Smooth muscle cell (in vitro differentiated cells): ENCODE data around the gene ENO4. TPM values are rescaled to one million over a fixed set of nuclear protein-coding genes. Genes with fewer than 3 reads are reported as not detected.

ENCODE experiments used
- DNase-seq: peaks from one replicate; lab custom pipeline; 2025; ENCODE audit not compliant: unreplicated experiment; lab: John Stamatoyannopoulos, UW
- H2AFZ ChIP-seq: fragments of 200-600 bp; sonication (generic); 2 replicates; pipeline ENCODE4 v1.6.0; 2016; ENCODE audit warnings: antibody characterized with exemption, low read depth, mild to moderate bottlenecking
- H3F3A ChIP-seq: fragments of 200-600 bp; sonication (generic); 2 replicates; pipeline ENCODE4 v1.6.0; 2017; ENCODE audit warnings: antibody characterized with exemption, low read depth
- H3K27ac ChIP-seq: fragments of 200-600 bp; sonication (generic); 2 replicates; pipeline ENCODE4 v1.5.1; 2016; ENCODE audit warnings: low read depth, mild to moderate bottlenecking
- H3K27me3 ChIP-seq: fragments of 200-600 bp; sonication (generic); 2 replicates; pipeline ENCODE4 v1.6.1; 2016; ENCODE audit warnings: low read depth, mild to moderate bottlenecking
- H3K36me3 ChIP-seq: fragments of 200-600 bp; sonication (generic); 2 replicates; pipeline ENCODE4 v1.5.1; 2016; ENCODE audit warnings: low read depth
- H3K4me1 ChIP-seq: fragments of 200-600 bp; sonication (generic); 2 replicates; pipeline ENCODE4 v1.5.1; 2016; ENCODE audit warnings: low read depth
- H3K4me2 ChIP-seq: fragments of 200-600 bp; sonication (generic); 2 replicates; pipeline ENCODE4 v1.6.0; 2016; ENCODE audit warnings: mild to moderate bottlenecking
- H3K4me3 ChIP-seq: fragments of 200-600 bp; sonication (generic); 2 replicates; pipeline ENCODE4 v1.5.1; 2016; ENCODE audit warnings: mild to moderate bottlenecking
- H3K79me2 ChIP-seq: fragments of 200-600 bp; sonication (generic); 2 replicates; pipeline ENCODE4 v1.6.0; 2016; ENCODE audit warnings: low read depth, mild to moderate bottlenecking
- H3K9ac ChIP-seq: fragments of 200-600 bp; sonication (generic); 2 replicates; pipeline ENCODE4 v1.6.0; 2016; ENCODE audit warnings: low read depth
- H3K9me3 ChIP-seq: fragments of 200-600 bp; sonication (generic); replicated peaks from 2 replicates; pipeline ENCODE4 v1.5.1; 2016; ENCODE audit warnings: low read depth
- H4K20me1 ChIP-seq: fragments of 200-600 bp; sonication (generic); 2 replicates; pipeline ENCODE4 v1.6.0; 2016; ENCODE audit warnings: low read depth
- WGBS: methylation state at CpG from one replicate; pipeline ENCODE4 v1.1.7; 2016; ENCODE audit warnings: low lambda C conversion rate; 5-methylcytosine and 5-hydroxymethylcytosine counted together
- polyA plus RNA-seq: library from polyadenylated mRNA; unstranded; fragments of >200 nt; fragmentation: Nextera tagmentation; extraction: Ambion mirVana; gene quantifications from 2 replicates; pipeline ENCODE4 v1.2.1, GENCODE V29; 2016
- total RNA-seq: library from RNA; depleted of rRNA; stranded (reverse); fragments of >200 nt; gene quantifications from 2 replicates; pipeline ENCODE4 v1.2.3, GENCODE V29; 2014
- TF ChIP-seq, protein P1 (sequence below): fragments of 200-600 bp; sonication (generic); IDR thresholded peaks from 2 replicates; pipeline ENCODE4 v1.5.1; 2017; ENCODE audit warnings: borderline replicate concordance, mild to moderate bottlenecking, antibody characterized with exemption; ENCODE audit not compliant: insufficient read depth, poor library complexity, severe bottlenecking

ENO4 gene
- total and polyA plus RNA-seq, 2 experiments from 2014 or later = 0.54 to 1.3 TPM

DNA sequence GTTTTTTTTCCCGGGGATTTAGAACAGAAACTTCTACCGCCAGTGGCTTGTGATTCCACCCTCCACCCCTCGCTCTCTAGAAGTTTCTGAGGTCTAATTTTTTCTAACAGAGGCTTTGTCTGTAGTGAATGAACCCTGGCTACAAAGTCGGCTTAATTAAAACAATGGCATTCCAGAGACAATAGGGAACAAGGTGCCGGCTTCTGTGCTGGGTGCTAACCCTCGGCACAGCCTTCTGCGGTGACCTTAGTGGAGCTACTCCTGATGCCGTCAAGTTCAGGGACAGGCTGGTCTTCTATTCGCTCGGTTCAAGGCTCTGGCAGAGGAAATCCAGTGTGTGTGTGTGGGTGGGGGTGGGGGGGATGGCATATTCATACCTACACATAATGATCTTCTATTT, 32.1 kb upstream of the ENO4 start:
- no peak for DNase-seq
- TF ChIP-seq, protein P1, sequence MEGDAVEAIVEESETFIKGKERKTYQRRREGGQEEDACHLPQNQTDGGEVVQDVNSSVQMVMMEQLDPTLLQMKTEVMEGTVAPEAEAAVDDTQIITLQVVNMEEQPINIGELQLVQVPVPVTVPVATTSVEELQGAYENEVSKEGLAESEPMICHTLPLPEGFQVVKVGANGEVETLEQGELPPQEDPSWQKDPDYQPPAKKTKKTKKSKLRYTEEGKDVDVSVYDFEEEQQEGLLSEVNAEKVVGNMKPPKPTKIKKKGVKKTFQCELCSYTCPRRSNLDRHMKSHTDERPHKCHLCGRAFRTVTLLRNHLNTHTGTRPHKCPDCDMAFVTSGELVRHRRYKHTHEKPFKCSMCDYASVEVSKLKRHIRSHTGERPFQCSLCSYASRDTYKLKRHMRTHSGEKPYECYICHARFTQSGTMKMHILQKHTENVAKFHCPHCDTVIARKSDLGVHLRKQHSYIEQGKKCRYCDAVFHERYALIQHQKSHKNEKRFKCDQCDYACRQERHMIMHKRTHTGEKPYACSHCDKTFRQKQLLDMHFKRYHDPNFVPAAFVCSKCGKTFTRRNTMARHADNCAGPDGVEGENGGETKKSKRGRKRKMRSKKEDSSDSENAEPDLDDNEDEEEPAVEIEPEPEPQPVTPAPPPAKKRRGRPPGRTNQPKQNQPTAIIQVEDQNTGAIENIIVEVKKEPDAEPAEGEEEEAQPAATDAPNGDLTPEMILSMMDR = no peak
- H3K4me2 ChIP-seq = no peak overlapping the region
- no peak overlapping the region for H2AFZ ChIP-seq
- H3F3A ChIP-seq = no peaks in the 10 kb centered on the region
- H3K9ac ChIP-seq = no peak overlapping the region
- H3K79me2 ChIP-seq = no peaks in the 10 kb centered on the region
- H3K27ac ChIP-seq = no peak overlapping the region
- 80% methylated on average over 10 of the region's 10 CpGs for WGBS
- no peaks in the 10 kb centered on the region for H4K20me1 ChIP-seq
- H3K9me3 ChIP-seq = no peaks in the 10 kb centered on the region
- H3K4me3 ChIP-seq = no peak overlapping the region
- H3K27me3 ChIP-seq = peaks cover 6% of the 10 kb centered on the region
- H3K36me3 ChIP-seq = no peaks in the 10 kb centered on the region
- no peaks in the 10 kb centered on the region for H3K4me1 ChIP-seq

DNA sequence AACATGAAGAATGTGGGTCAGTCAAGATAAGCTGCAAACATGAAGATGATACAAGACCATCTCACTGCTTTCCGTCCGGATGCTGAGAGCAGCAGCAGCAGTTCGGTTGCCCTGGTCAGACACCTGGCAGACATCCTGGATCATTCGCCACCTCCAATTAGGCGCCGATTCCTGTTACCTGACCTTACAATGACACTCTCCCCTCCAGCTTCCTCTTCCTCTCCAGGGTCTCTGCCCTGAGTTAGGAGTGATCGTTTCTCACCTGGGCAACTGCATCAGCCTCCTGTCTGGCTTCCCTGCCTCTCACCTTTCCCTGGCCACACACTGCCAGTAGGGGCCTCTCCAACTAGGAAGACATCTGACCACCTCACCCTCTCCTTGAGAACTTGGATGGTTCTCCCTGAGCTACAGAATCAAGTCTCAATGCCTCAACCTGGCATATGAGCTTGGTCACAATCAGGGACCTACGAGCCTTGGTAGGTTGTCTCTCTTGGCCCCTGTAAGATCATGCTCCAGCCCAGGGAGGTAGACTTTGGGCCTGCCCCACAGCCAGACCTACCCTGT, 31.4 kb upstream of the ENO4 start:
- no peaks in the 10 kb centered on the region for H4K20me1 ChIP-seq
- DNase-seq = no peak
- no peak overlapping the region for H3K9ac ChIP-seq
- H2AFZ ChIP-seq = no peak overlapping the region
- H3K36me3 ChIP-seq = no peaks in the 10 kb centered on the region
- H3K79me2 ChIP-seq = no peaks in the 10 kb centered on the region
- TF ChIP-seq, protein P1 = no peak
- H3K4me1 ChIP-seq = no peaks in the 10 kb centered on the region
- no peaks in the 10 kb centered on the region for H3F3A ChIP-seq
- no peaks in the 10 kb centered on the region for H3K9me3 ChIP-seq
- WGBS = 95% methylated on average over 8 of the region's 8 CpGs
- H3K27ac ChIP-seq = no peak overlapping the region
- no peak overlapping the region for H3K4me2 ChIP-seq
- H3K27me3 ChIP-seq = peaks cover 6% of the 10 kb centered on the region
- H3K4me3 ChIP-seq = no peak overlapping the region

DNA sequence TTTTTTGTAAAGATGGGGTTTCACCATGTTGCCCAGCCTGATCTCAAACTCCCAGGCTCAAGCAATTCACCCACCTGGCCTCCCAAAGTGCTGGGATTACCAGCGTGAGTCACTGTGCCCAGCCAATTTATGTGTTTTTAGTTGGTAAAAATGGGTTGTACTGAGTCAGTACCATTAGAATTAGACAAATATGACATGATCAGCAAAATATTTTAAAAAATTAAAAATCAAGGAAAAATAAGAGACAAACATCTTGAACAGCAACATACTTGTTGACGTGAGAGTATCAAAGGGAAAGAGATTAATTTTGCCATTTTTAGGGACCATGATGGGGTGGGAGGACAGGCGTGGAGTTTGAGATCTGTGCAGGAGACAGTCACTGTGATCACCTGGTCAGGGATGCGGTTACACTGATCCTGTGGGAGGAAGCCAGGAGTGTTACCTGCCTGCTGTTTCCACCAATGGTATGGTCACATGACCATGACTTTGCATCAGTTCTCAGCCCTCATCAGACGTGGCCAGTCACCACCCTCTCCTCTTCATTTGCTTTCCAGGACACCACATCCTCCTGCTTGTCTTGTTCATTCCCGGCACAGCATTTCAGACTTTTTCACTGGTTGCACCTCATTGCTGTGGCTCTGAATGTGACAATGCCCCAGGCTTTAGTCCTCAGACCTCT, 29.2 kb upstream of the ENO4 start:
- Histone ChIP-seq H3K4me2 (no peak overlapping the region), H3K4me1 (no peaks in the 10 kb centered on the region), H3K27me3 (peaks cover 6% of the 10 kb centered on the region), H2AFZ (no peak overlapping the region), H3K79me2 (no peaks in the 10 kb centered on the region), H3F3A (no peaks in the 10 kb centered on the region), H4K20me1 (no peaks in the 10 kb centered on the region), H3K9me3 (no peaks in the 10 kb centered on the region), H3K9ac (no peak overlapping the region), H3K36me3 (no peaks in the 10 kb centered on the region), H3K27ac (no peak overlapping the region), H3K4me3 (no peak overlapping the region)
- TF ChIP-seq, protein P1 = no peak
- DNase-seq = no peak
- 85% methylated on average over 6 of the region's 6 CpGs for WGBS

DNA sequence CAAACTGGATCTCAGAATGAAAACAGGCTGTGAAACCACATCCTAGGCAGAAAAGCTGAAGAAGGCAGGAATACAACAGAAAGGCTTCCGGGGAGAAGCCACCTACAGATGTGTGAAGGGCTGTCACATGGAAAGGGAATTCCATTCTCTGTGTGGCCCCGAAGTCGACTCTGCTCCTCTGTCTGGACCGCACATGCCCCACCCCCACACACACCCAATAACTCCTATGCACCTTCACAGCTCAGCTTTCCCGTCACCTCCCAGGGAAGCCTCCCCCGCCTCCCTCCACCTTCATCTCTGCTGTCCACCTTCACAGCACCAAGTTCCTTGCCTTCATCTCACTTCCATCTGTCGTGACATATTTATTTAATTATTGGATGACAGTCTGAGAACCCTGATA, 23.4 kb upstream of the ENO4 start:
- H3K4me3 ChIP-seq = no peak overlapping the region
- H3K9me3 ChIP-seq = no peaks in the 10 kb centered on the region
- no peaks in the 10 kb centered on the region for H3K36me3 ChIP-seq
- 85% methylated on average over 7 of the region's 7 CpGs for WGBS
- TF ChIP-seq, protein P1 = no peak
- no peaks in the 10 kb centered on the region for H3F3A ChIP-seq
- no peak for DNase-seq
- peaks cover 5% of the 10 kb centered on the region for H3K4me1 ChIP-seq
- no peak overlapping the region for H3K4me2 ChIP-seq
- no peaks in the 10 kb centered on the region for H4K20me1 ChIP-seq
- no peak overlapping the region for H3K27ac ChIP-seq
- no peak overlapping the region for H3K9ac ChIP-seq
- no peaks in the 10 kb centered on the region for H3K79me2 ChIP-seq
- peaks cover under 1% of the 10 kb centered on the region for H3K27me3 ChIP-seq
- no peak overlapping the region for H2AFZ ChIP-seq
